Measurements from ENCODE around the gene PGLYRP2. TPM values are rescaled to one million over a fixed set of nuclear protein-coding genes. Genes with fewer than 3 reads are reported as not detected.
A peak's percentile ranks its signal among the peaks of the same experiment; 100 is the strongest.

The PGLYRP2 gene
- total and polyA plus RNA-seq, 2 of the 13 experiments (the other 11 are each of a cell fraction or from before 2014, with no cell fraction given), result 0.04 to 1.0 TPM

- TF ChIP-seq MTF1 (CRISPR knock-in tag; IDR thresholded peaks at IDR 0.05), result no peak
- TF ChIP-seq ZFP90 (CRISPR knock-in tag; IDR thresholded peaks at IDR 0.05; ENCODE audit: borderline replicate concordance), result 0 out of 2 replicates have a peak, but pooled peaks have one; percentile 7
Observed at GRCh38 chr19:15437355-15438123, 41.8 kb downstream of the PGLYRP2 start (continued).

GRCh38 chr19:15436826-15437110 is 42.5 kb downstream of the PGLYRP2 start:
- CTCF ChIA-PET (ENCODE audit: low intra/inter-chr PET ratio, low total read pairs), result no interaction called here
- WGBS (ENCODE audit: low lambda C conversion rate), result 98% methylated on average over 6 of the region's 15 CpGs
- DNase-seq (ENCODE audit: low spot score) (no peak), ATAC-seq (no peak), FAIRE-seq (no peak)
- no peak overlapping the region for H3K27ac ChIP-seq (ENCODE audit: extremely low read length, insufficient read depth, low read length)
- H3K4me3 ChIP-seq (replicated peaks in 1 of 3; ENCODE audit: insufficient read depth in 1 of 3, low read depth in 2 of 3, low read length in 3 of 3), result no peak overlapping the region
- no peaks in the 10 kb centered on the region; a peak in 1 of 5 replicates for H3K27me3 ChIP-seq (ENCODE audit: control insufficient read depth in 1 of 2, insufficient read depth in 2 of 2, low read length in 2 of 2)
- in situ Hi-C loops (cut with HindIII; ENCODE audit: extremely low pct_ligation_motif_present, low pct_unique_long_range_greater_than_20kb), result no loop called here
- no peaks in the 10 kb centered on the region for H4K20me1 ChIP-seq (ENCODE audit: insufficient read depth, low read length)
- no TSS peak for BruUV-seq (replicated peaks)
- H3K4me1 ChIP-seq (ENCODE audit: insufficient read depth, low read length), result peaks cover 39% of the 10 kb centered on the region
- POLR2A ChIA-PET, result no interaction called here
- H3K36me3 ChIP-seq (replicated peaks in 1 of 2; ENCODE audit: control insufficient read depth in 1 of 2, insufficient read depth in 2 of 2, low read length in 2 of 2), result no peaks in the 10 kb centered on the region
- no peaks in the 10 kb centered on the region for H3K9me3 ChIP-seq (ENCODE audit: low read length)
- H3K79me2 ChIP-seq (ENCODE audit: insufficient read depth, low read length), result peaks cover 3% of the 10 kb centered on the region
- intact Hi-C loops (cut with micrococcal nuclease; ENCODE audit: unreplicated experiment), result no loop called here
- no peak overlapping the region for H2AFZ ChIP-seq (ENCODE audit: low read length)
- H3K4me2 ChIP-seq (ENCODE audit: low read depth, low read length), result no peak overlapping the region
- no peak overlapping the region for H3K9ac ChIP-seq (ENCODE audit: insufficient read depth, low read depth, low read length)
- TF ChIP-seq PRPF4 (IDR thresholded peaks at IDR 0.05; ENCODE audit: low read depth, low read length, poor library complexity, severe bottlenecking), result no peak
- TF ChIP-seq CERS6 (CRISPR knock-in tag; IDR thresholded peaks at IDR 0.05), result no peak
- no peak for TF ChIP-seq ZNF672 (CRISPR knock-in tag; IDR thresholded peaks at IDR 0.05)
- no peak for TF ChIP-seq ZMYM2 (CRISPR knock-in tag; IDR thresholded peaks at IDR 0.05)
- TF ChIP-seq GATAD1 (CRISPR knock-in tag; IDR thresholded peaks at IDR 0.05), result no peak
- TF ChIP-seq SOX5 (CRISPR knock-in tag; IDR thresholded peaks at IDR 0.05; ENCODE audit: borderline replicate concordance), result no peak
- TF ChIP-seq PAWR (CRISPR knock-in tag; IDR thresholded peaks at IDR 0.05; ENCODE audit: borderline replicate concordance), result no peak
- no peak for TF ChIP-seq ZNF354B (CRISPR knock-in tag; IDR thresholded peaks at IDR 0.05)
- TF ChIP-seq SPEN (CRISPR knock-in tag; IDR thresholded peaks at IDR 0.05; ENCODE audit: low read depth), result no peak
- no peak for TF ChIP-seq ZNF512B (CRISPR knock-in tag; IDR thresholded peaks at IDR 0.05; ENCODE audit: borderline replicate concordance)
- TF ChIP-seq ZNF713 (CRISPR knock-in tag; IDR thresholded peaks at IDR 0.05), result no peak
- TF ChIP-seq ZNF33A (CRISPR knock-in tag; IDR thresholded peaks at IDR 0.05; ENCODE audit: borderline replicate concordance), result no peak
- TF ChIP-seq ZNF784 (CRISPR knock-in tag; IDR thresholded peaks at IDR 0.05; ENCODE audit: borderline replicate concordance), result no peak
- TF ChIP-seq SMAD9 (CRISPR knock-in tag; IDR thresholded peaks at IDR 0.05), result no peak
- no peak for TF ChIP-seq TERF1 (CRISPR knock-in tag; IDR thresholded peaks at IDR 0.05)
- TF ChIP-seq KDM2A (CRISPR knock-in tag; IDR thresholded peaks at IDR 0.05; ENCODE audit: borderline replicate concordance, low read depth), result no peak
